ENCODE data around the gene COL9A3.

DNA sequence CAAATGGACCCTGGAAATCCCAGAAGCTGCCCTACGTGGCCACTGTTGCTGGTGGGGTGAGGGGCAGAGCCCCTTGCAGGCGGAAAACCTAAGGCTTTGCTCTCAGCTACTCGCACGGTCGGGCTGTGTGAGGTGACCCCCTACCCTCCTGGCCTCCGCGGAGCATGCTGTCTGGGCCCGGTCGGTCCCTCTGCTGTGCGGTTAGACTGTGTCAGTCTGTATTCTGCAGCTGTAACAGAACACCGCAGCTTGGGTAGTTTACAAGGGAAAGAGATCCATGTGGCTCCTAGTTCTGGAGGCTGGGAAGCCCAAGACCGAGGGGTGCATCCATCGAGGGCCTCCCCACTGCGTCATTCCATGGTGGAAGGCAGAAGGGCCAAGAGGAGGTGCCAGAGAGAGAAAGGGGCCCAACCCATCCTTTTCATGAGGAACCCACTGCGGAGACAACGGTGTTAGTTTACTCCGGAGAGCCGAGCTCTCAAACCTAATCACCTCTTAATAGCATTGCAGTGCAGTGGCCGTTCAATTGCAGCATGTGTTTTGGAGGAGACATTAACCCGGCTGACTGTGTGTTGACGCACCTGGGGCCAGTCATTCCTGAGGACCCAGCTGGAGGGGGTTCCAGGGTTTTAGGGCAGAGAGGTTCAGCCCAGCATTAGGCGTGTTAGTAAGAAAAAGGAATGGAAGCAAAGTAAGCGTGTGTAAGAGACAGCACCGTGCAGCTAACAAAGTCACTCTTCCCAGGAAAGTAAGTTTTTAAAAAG lies 18.3 kb downstream of the COL9A3 start:
- TF ChIP-seq, protein P1, sequence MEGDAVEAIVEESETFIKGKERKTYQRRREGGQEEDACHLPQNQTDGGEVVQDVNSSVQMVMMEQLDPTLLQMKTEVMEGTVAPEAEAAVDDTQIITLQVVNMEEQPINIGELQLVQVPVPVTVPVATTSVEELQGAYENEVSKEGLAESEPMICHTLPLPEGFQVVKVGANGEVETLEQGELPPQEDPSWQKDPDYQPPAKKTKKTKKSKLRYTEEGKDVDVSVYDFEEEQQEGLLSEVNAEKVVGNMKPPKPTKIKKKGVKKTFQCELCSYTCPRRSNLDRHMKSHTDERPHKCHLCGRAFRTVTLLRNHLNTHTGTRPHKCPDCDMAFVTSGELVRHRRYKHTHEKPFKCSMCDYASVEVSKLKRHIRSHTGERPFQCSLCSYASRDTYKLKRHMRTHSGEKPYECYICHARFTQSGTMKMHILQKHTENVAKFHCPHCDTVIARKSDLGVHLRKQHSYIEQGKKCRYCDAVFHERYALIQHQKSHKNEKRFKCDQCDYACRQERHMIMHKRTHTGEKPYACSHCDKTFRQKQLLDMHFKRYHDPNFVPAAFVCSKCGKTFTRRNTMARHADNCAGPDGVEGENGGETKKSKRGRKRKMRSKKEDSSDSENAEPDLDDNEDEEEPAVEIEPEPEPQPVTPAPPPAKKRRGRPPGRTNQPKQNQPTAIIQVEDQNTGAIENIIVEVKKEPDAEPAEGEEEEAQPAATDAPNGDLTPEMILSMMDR (IDR thresholded peaks at IDR 0.05): no peak
- TF ChIP-seq POLR2A (IDR thresholded peaks at IDR 0.05) (no peak), POLR2AphosphoS5 (IDR thresholded peaks at IDR 0.05) (no peak)
